ENCODE data around the gene ATF3. TPM values are rescaled to one million over a fixed set of nuclear protein-coding genes. Genes with fewer than 3 reads are reported as not detected.

ATF3 gene
- total RNA-seq, 1 experiment from 2014 or later = 10.2 TPM

- BruUV-seq (replicated peaks) = no TSS peak
- ChIA-PET POLR2A (ENCODE audit: unreplicated experiment) (interaction anchor here (0.6 to 1.7 kb wide), 2 partner anchors 59 to 620 kb away, joined by 4 to 16 read pairs; partner anchors contain the start of gene ATF3), CTCF (interaction anchor here (0.5 kb wide), 1 partner anchor 110 kb away, joined by 3 read pairs; no protein-coding TSS in a partner anchor)
- Histone ChIP-seq H2AFZ (no peak overlapping the region), H3K27me3 (ENCODE audit: insufficient read depth, low read depth) (no peaks in the 10 kb centered on the region), H3K79me2 (ENCODE audit: low read depth) (no peaks in the 10 kb centered on the region), H3K9me2 (ENCODE audit: insufficient read depth) (no peaks in the 10 kb centered on the region), H4K20me1 (ENCODE audit: insufficient read depth) (no peaks in the 10 kb centered on the region), H3K27ac (peak overlapping the region; percentile 30; the same call in 1 of the 2 replicates), H3K36me3 (ENCODE audit: low read depth) (no peaks in the 10 kb centered on the region), H3K4me3 (peak overlapping the region; percentile 6; the same call in 1 of the 2 replicates), H3K9me3 (ENCODE audit: insufficient read depth, low read depth) (no peaks in the 10 kb centered on the region), H3K4me1 (replicated peaks; ENCODE audit: insufficient read depth) (peaks cover 35% of the 10 kb centered on the region), H3F3A (ENCODE audit: insufficient read depth, low read depth) (peaks cover 18% of the 10 kb centered on the region), H3K4me2 (peak overlapping the region; percentile 56)
- TF ChIP-seq EZH2 (IDR thresholded peaks at IDR 0.05; ENCODE audit: low read depth) (no peak), CTCF (conservative IDR thresholded peaks at IDR 0.05) (no peak)
- intact Hi-C loops (cut with micrococcal nuclease; ENCODE audit: unreplicated experiment) = loop anchor here (1.0 to 5.0 kb wide), 4 partner anchors 31 to 210 kb away; partner anchors contain the start of genes ATF3 and BATF3
- DNase-seq = peak; percentile 70 to 96
Measured at GRCh38 chr1:212667223-212668139, 58.9 kb downstream of the ATF3 start.

- Histone ChIP-seq H3K27ac (no peak overlapping the region), H3K4me2 (peak overlapping the region; percentile 56), H3K36me3 (ENCODE audit: low read depth) (no peaks in the 10 kb centered on the region), H3K4me3 (no peak overlapping the region), H3F3A (ENCODE audit: insufficient read depth, low read depth) (peaks cover 18% of the 10 kb centered on the region), H3K4me1 (replicated peaks; ENCODE audit: insufficient read depth) (peaks cover 35% of the 10 kb centered on the region), H3K79me2 (ENCODE audit: low read depth) (no peaks in the 10 kb centered on the region), H3K27me3 (ENCODE audit: insufficient read depth, low read depth) (no peaks in the 10 kb centered on the region), H3K9me2 (ENCODE audit: insufficient read depth) (no peaks in the 10 kb centered on the region), H3K9me3 (ENCODE audit: insufficient read depth, low read depth) (no peaks in the 10 kb centered on the region), H4K20me1 (ENCODE audit: insufficient read depth) (no peaks in the 10 kb centered on the region), H2AFZ (no peak overlapping the region)
- intact Hi-C loops (cut with micrococcal nuclease; ENCODE audit: unreplicated experiment) = loop anchor here (5.0 kb wide), 1 partner anchor 211 kb away; no protein-coding TSS in a partner anchor
- POLR2A ChIA-PET (ENCODE audit: unreplicated experiment) = interaction anchor here (0.6 to 1.7 kb wide), 2 partner anchors 60 to 170 kb away, joined by 7 to 16 read pairs; partner anchors contain the start of gene ATF3
- DNase-seq = no peak
- no TSS peak for BruUV-seq (replicated peaks)
- CTCF ChIA-PET = interaction anchor here (0.5 kb wide), 1 partner anchor 109 kb away, joined by 3 read pairs; no protein-coding TSS in a partner anchor
- TF ChIP-seq EZH2 (IDR thresholded peaks at IDR 0.05; ENCODE audit: low read depth) (no peak), CTCF (conservative IDR thresholded peaks at IDR 0.05) (no peak)
Measured at GRCh38 chr1:212668477-212668876, 59.9 kb downstream of the ATF3 start.

GRCh38 chr1:212669102-212669501 lies 60.5 kb downstream of the ATF3 start:
- ChIA-PET CTCF (no interaction called here), POLR2A (ENCODE audit: unreplicated experiment) (no interaction called here)
- no peak for TF ChIP-seq EZH2 (IDR thresholded peaks at IDR 0.05; ENCODE audit: low read depth)
- 0 out of 2 replicates have a peak, but pooled peaks have one; percentile 15 for TF ChIP-seq CTCF (conservative IDR thresholded peaks at IDR 0.05)
- peaks cover 35% of the 10 kb centered on the region for H3K4me1 ChIP-seq (replicated peaks; ENCODE audit: insufficient read depth)
- H2AFZ ChIP-seq = no peak overlapping the region
- BruUV-seq (replicated peaks) = no TSS peak
- no peak overlapping the region for H3K27ac ChIP-seq
- no peaks in the 10 kb centered on the region for H3K27me3 ChIP-seq (ENCODE audit: insufficient read depth, low read depth)
- no peaks in the 10 kb centered on the region for H3K9me2 ChIP-seq (ENCODE audit: insufficient read depth)
- intact Hi-C loops (cut with micrococcal nuclease; ENCODE audit: unreplicated experiment) = loop anchor here (5.0 kb wide), 1 partner anchor 212 kb away; no protein-coding TSS in a partner anchor
- DNase-seq = no peak
- H3K79me2 ChIP-seq (ENCODE audit: low read depth) = no peaks in the 10 kb centered on the region
- no peaks in the 10 kb centered on the region for H3K36me3 ChIP-seq (ENCODE audit: low read depth)
- H3K4me2 ChIP-seq = no peak overlapping the region
- no peaks in the 10 kb centered on the region for H3K9me3 ChIP-seq (ENCODE audit: insufficient read depth, low read depth)
- H3F3A ChIP-seq (ENCODE audit: insufficient read depth, low read depth) = peaks cover 18% of the 10 kb centered on the region
- no peak overlapping the region for H3K4me3 ChIP-seq
- H4K20me1 ChIP-seq (ENCODE audit: insufficient read depth) = no peaks in the 10 kb centered on the region
